Measurements from ENCODE around the gene TTC28. TPM values are rescaled to one million over a fixed set of nuclear protein-coding genes. Genes with fewer than 3 reads are reported as not detected.

TTC28 gene
- total RNA-seq, 1 donor from 2014 or later: 23.2 TPM

GRCh38 chr22:28637225-28637624 lies 42.4 kb downstream of the TTC28 start:
- H3K79me2 ChIP-seq (ENCODE audit: insufficient read depth, low read length): no peaks in the 10 kb centered on the region
- no peaks in the 10 kb centered on the region for H3K4me1 ChIP-seq (ENCODE audit: insufficient read depth, low read length)
- H3K36me3 ChIP-seq (ENCODE audit: insufficient read depth, low read length): no peaks in the 10 kb centered on the region
- H2AFZ ChIP-seq (ENCODE audit: low read depth, low read length): no peak overlapping the region
- DNase-seq (ENCODE audit: low read depth): no peak
- Mint-ChIP-seq H3K4me3 (ENCODE audit: unreplicated experiment) (no peak overlapping the region), H3K27me3 (ENCODE audit: low read depth, unreplicated experiment) (peaks cover 2% of the 10 kb centered on the region), H3K9me3 (ENCODE audit: unreplicated experiment) (no peaks in the 10 kb centered on the region), H3K4me1 (ENCODE audit: low read depth, unreplicated experiment) (no peaks in the 10 kb centered on the region), H3K27ac (ENCODE audit: unreplicated experiment) (no peak overlapping the region), H3K36me3 (ENCODE audit: low read depth, unreplicated experiment) (no peaks in the 10 kb centered on the region)
- H3K4me3 ChIP-seq (ENCODE audit: insufficient read depth, low read depth, low read length): no peak overlapping the region
- FAIRE-seq: no peak
- no peak overlapping the region for H3K27ac ChIP-seq (ENCODE audit: low read depth, low read length)
- TF ChIP-seq EZH2 (IDR thresholded peaks at IDR 0.05; ENCODE audit: insufficient read depth, low read length): no peak
- TF ChIP-seq CTCF (IDR thresholded peaks at IDR 0.05; ENCODE audit: insufficient read depth, low read depth, low read length): no peak
- no peaks in the 10 kb centered on the region for H4K20me1 ChIP-seq (ENCODE audit: insufficient read depth, low read length)
- H3K9me3 ChIP-seq (ENCODE audit: insufficient read depth, low read depth, low read length): no peaks in the 10 kb centered on the region
- H3K27me3 ChIP-seq (ENCODE audit: insufficient read depth, low read length): no peaks in the 10 kb centered on the region
- H3K4me2 ChIP-seq (ENCODE audit: low read length): no peak overlapping the region
- no peak overlapping the region for H3K9ac ChIP-seq (ENCODE audit: low read length)

- Histone ChIP-seq H3K79me2 (ENCODE audit: insufficient read depth, low read length) (no peaks in the 10 kb centered on the region), H3K4me2 (ENCODE audit: low read length) (no peak overlapping the region), H3K4me1 (ENCODE audit: insufficient read depth, low read length) (no peaks in the 10 kb centered on the region), H3K27ac (ENCODE audit: low read depth, low read length) (no peak overlapping the region), H2AFZ (ENCODE audit: low read depth, low read length) (no peak overlapping the region), H4K20me1 (ENCODE audit: insufficient read depth, low read length) (no peaks in the 10 kb centered on the region), H3K9ac (ENCODE audit: low read length) (no peak overlapping the region), H3K27me3 (ENCODE audit: insufficient read depth, low read length) (no peaks in the 10 kb centered on the region), H3K36me3 (ENCODE audit: insufficient read depth, low read length) (no peaks in the 10 kb centered on the region), H3K9me3 (ENCODE audit: insufficient read depth, low read depth, low read length) (no peaks in the 10 kb centered on the region), H3K4me3 (ENCODE audit: insufficient read depth, low read depth, low read length) (no peak overlapping the region)
- TF ChIP-seq CTCF (IDR thresholded peaks at IDR 0.05; ENCODE audit: insufficient read depth, low read depth, low read length): no peak
- no peak for TF ChIP-seq EZH2 (IDR thresholded peaks at IDR 0.05; ENCODE audit: insufficient read depth, low read length)
- FAIRE-seq (no peak), DNase-seq (ENCODE audit: low read depth) (no peak)
- H3K9me3 Mint-ChIP-seq (ENCODE audit: unreplicated experiment): no peaks in the 10 kb centered on the region
- H3K4me1 Mint-ChIP-seq (ENCODE audit: low read depth, unreplicated experiment): peaks cover 2% of the 10 kb centered on the region
- H3K4me3 Mint-ChIP-seq (ENCODE audit: unreplicated experiment): no peak overlapping the region
- H3K27me3 Mint-ChIP-seq (ENCODE audit: low read depth, unreplicated experiment): no peaks in the 10 kb centered on the region
- H3K36me3 Mint-ChIP-seq (ENCODE audit: low read depth, unreplicated experiment): no peaks in the 10 kb centered on the region
- no peak overlapping the region for H3K27ac Mint-ChIP-seq (ENCODE audit: unreplicated experiment)
Measured at GRCh38 chr22:28630177-28630574, 49.5 kb downstream of the TTC28 start.

- DNase-seq (ENCODE audit: low read depth): no peak
- no peaks in the 10 kb centered on the region for H3K27me3 Mint-ChIP-seq (ENCODE audit: low read depth, unreplicated experiment)
- H2AFZ ChIP-seq (ENCODE audit: low read depth, low read length): no peak overlapping the region
- FAIRE-seq: no peak
- H3K9me3 Mint-ChIP-seq (ENCODE audit: unreplicated experiment): no peaks in the 10 kb centered on the region
- H3K4me3 Mint-ChIP-seq (ENCODE audit: unreplicated experiment): no peak overlapping the region
- H3K4me1 ChIP-seq (ENCODE audit: insufficient read depth, low read length): no peaks in the 10 kb centered on the region
- no peaks in the 10 kb centered on the region for H3K27me3 ChIP-seq (ENCODE audit: insufficient read depth, low read length)
- H3K4me1 Mint-ChIP-seq (ENCODE audit: low read depth, unreplicated experiment): peaks cover 2% of the 10 kb centered on the region
- TF ChIP-seq CTCF (IDR thresholded peaks at IDR 0.05; ENCODE audit: insufficient read depth, low read depth, low read length) (no peak), EZH2 (IDR thresholded peaks at IDR 0.05; ENCODE audit: insufficient read depth, low read length) (no peak)
- no peaks in the 10 kb centered on the region for H3K79me2 ChIP-seq (ENCODE audit: insufficient read depth, low read length)
- no peak overlapping the region for H3K4me2 ChIP-seq (ENCODE audit: low read length)
- H3K27ac Mint-ChIP-seq (ENCODE audit: unreplicated experiment): no peak overlapping the region
- H4K20me1 ChIP-seq (ENCODE audit: insufficient read depth, low read length): no peaks in the 10 kb centered on the region
- H3K9ac ChIP-seq (ENCODE audit: low read length): no peak overlapping the region
- no peaks in the 10 kb centered on the region for H3K36me3 Mint-ChIP-seq (ENCODE audit: low read depth, unreplicated experiment)
- H3K4me3 ChIP-seq (ENCODE audit: insufficient read depth, low read depth, low read length): no peak overlapping the region
- no peak overlapping the region for H3K27ac ChIP-seq (ENCODE audit: low read depth, low read length)
- no peaks in the 10 kb centered on the region for H3K36me3 ChIP-seq (ENCODE audit: insufficient read depth, low read length)
- no peaks in the 10 kb centered on the region for H3K9me3 ChIP-seq (ENCODE audit: insufficient read depth, low read depth, low read length)
Measured at GRCh38 chr22:28629420-28630176, 50.0 kb downstream of the TTC28 start.
